Measurements from ENCODE around the gene MLXIPL. TPM values are rescaled to one million over a fixed set of nuclear protein-coding genes. Genes with fewer than 3 reads are reported as not detected.

Gene MLXIPL
- polyA plus RNA-seq, 1 donor from 2014 or later = 1.8 TPM

GRCh38 chr7:73633844-73634243 is 9.5 kb upstream of the MLXIPL start:
- no peak overlapping the region for H3K9ac ChIP-seq (ENCODE audit: low read length)
- no peaks in the 10 kb centered on the region for H3K27me3 ChIP-seq (ENCODE audit: insufficient read depth, low read depth, low read length)
- no peaks in the 10 kb centered on the region for H4K20me1 ChIP-seq (ENCODE audit: insufficient read depth)
- H3K4me2 ChIP-seq (ENCODE audit: low read length) = no peak overlapping the region
- H3K9me2 ChIP-seq (ENCODE audit: insufficient read depth, low read length) = no peaks in the 10 kb centered on the region
- no peak overlapping the region for H3K27ac ChIP-seq (ENCODE audit: low read length)
- no peaks in the 10 kb centered on the region for H3F3A ChIP-seq (ENCODE audit: insufficient read depth, low read length, poor library complexity, severe bottlenecking)
- no peaks in the 10 kb centered on the region for H3K36me3 ChIP-seq (ENCODE audit: insufficient read depth, low read length)
- H2AFZ ChIP-seq (ENCODE audit: low read depth, low read length) = no peak overlapping the region
- H3K79me2 ChIP-seq (replicated peaks; ENCODE audit: insufficient read depth, low read length) = no peaks in the 10 kb centered on the region
- no peaks in the 10 kb centered on the region for H3K9me3 ChIP-seq (ENCODE audit: low read length)
- TF ChIP-seq MXI1 (conservative IDR thresholded peaks at IDR 0.05; ENCODE audit: poor library complexity, severe bottlenecking) (no peak), CTCF (IDR thresholded peaks at IDR 0.05; ENCODE audit: poor library complexity, severe bottlenecking) (no peak), EZH2 (IDR thresholded peaks at IDR 0.05; ENCODE audit: borderline replicate concordance, insufficient read depth, low read length, poor library complexity, severe bottlenecking) (no peak), SMC3 (conservative IDR thresholded peaks at IDR 0.05; ENCODE audit: poor library complexity) (no peak), REST (IDR thresholded peaks at IDR 0.05; ENCODE audit: borderline replicate concordance) (no peak), TAF1 (IDR thresholded peaks at IDR 0.05; ENCODE audit: low read depth) (no peak), POLR2AphosphoS5 (IDR thresholded peaks at IDR 0.05) (no peak), EP300 (conservative IDR thresholded peaks at IDR 0.05; ENCODE audit: poor library complexity, severe bottlenecking) (no peak), RAD21 (conservative IDR thresholded peaks at IDR 0.05) (no peak)
- no peak overlapping the region for H3K4me3 ChIP-seq (ENCODE audit: low read length)

- no peaks in the 10 kb centered on the region for H3K36me3 ChIP-seq (ENCODE audit: insufficient read depth, low read length)
- TF ChIP-seq TAF1 (IDR thresholded peaks at IDR 0.05; ENCODE audit: low read depth) = no peak
- H3K9ac ChIP-seq (ENCODE audit: low read length) = no peak overlapping the region
- no peak overlapping the region for H2AFZ ChIP-seq (ENCODE audit: low read depth, low read length)
- H3K4me3 ChIP-seq (ENCODE audit: low read length) = no peak overlapping the region
- no peaks in the 10 kb centered on the region for H3K27me3 ChIP-seq (ENCODE audit: insufficient read depth, low read depth, low read length)
- no peak overlapping the region for H3K27ac ChIP-seq (ENCODE audit: low read length)
- no peaks in the 10 kb centered on the region for H3K9me3 ChIP-seq (ENCODE audit: low read length)
- H3F3A ChIP-seq (ENCODE audit: insufficient read depth, low read length, poor library complexity, severe bottlenecking) = no peaks in the 10 kb centered on the region
- no peaks in the 10 kb centered on the region for H3K79me2 ChIP-seq (replicated peaks; ENCODE audit: insufficient read depth, low read length)
- no peak overlapping the region for H3K4me2 ChIP-seq (ENCODE audit: low read length)
- no peaks in the 10 kb centered on the region for H4K20me1 ChIP-seq (ENCODE audit: insufficient read depth)
- H3K9me2 ChIP-seq (ENCODE audit: insufficient read depth, low read length) = no peaks in the 10 kb centered on the region
Measured at GRCh38 chr7:73633323-73633722, 9.0 kb upstream of the MLXIPL start.

GRCh38 chr7:73631558-73631957 is 7.2 kb upstream of the MLXIPL start:
- no peak overlapping the region for H3K4me3 ChIP-seq (ENCODE audit: low read length)

More at GRCh38 chr7:73631558-73631957, 7.2 kb upstream of the MLXIPL start:
- Histone ChIP-seq H3K27ac (ENCODE audit: low read length) (no peak overlapping the region), H3K9me3 (ENCODE audit: low read length) (no peaks in the 10 kb centered on the region), H3F3A (ENCODE audit: insufficient read depth, low read length, poor library complexity, severe bottlenecking) (no peaks in the 10 kb centered on the region), H3K9me2 (ENCODE audit: insufficient read depth, low read length) (no peaks in the 10 kb centered on the region), H3K27me3 (ENCODE audit: insufficient read depth, low read depth, low read length) (no peaks in the 10 kb centered on the region), H3K79me2 (replicated peaks; ENCODE audit: insufficient read depth, low read length) (no peaks in the 10 kb centered on the region), H2AFZ (ENCODE audit: low read depth, low read length) (no peak overlapping the region), H3K4me2 (ENCODE audit: low read length) (no peak overlapping the region), H3K9ac (ENCODE audit: low read length) (no peak overlapping the region), H4K20me1 (ENCODE audit: insufficient read depth) (no peaks in the 10 kb centered on the region), H3K36me3 (ENCODE audit: insufficient read depth, low read length) (no peaks in the 10 kb centered on the region)
- no peak for TF ChIP-seq RAD21 (conservative IDR thresholded peaks at IDR 0.05)

Data from neural cell (in vitro differentiated cells).